ENCODE measurements around the gene C1QTNF2. TPM values are rescaled to one million over a fixed set of nuclear protein-coding genes. Genes with fewer than 3 reads are reported as not detected.

C1QTNF2 gene
- polyA plus RNA-seq, 1 donor from 2014 or later: 0.09 TPM

DNA sequence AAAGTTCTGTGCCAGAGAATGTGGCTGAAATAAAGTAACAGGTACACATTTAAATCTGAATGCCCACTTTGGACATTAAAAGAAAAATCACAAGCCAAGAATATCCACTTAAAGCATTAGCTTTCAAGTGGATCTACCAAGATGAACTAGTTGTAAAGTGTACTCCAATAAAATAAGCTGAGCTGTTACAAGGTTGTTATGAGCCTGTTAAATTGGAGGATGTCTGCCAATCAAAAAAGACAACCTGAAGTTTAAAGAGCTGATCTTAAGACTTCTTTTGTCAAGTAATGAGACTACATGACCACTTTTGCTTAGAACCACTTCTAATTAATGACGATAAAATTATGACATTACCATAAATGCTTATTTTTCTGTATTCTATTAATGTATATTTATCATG is 27.1 kb upstream of the C1QTNF2 start:
- peaks cover 10% of the 10 kb centered on the region for H3F3A ChIP-seq (ENCODE audit: insufficient read depth, low read length, poor library complexity, severe bottlenecking)
- no peaks in the 10 kb centered on the region for H3K9me3 ChIP-seq (ENCODE audit: low read length)
- TF ChIP-seq EZH2 (IDR thresholded peaks at IDR 0.05; ENCODE audit: borderline replicate concordance, insufficient read depth, low read length, poor library complexity, severe bottlenecking) (no peak), MXI1 (conservative IDR thresholded peaks at IDR 0.05; ENCODE audit: poor library complexity, severe bottlenecking) (no peak), EP300 (conservative IDR thresholded peaks at IDR 0.05; ENCODE audit: poor library complexity, severe bottlenecking) (no peak), POLR2AphosphoS5 (IDR thresholded peaks at IDR 0.05) (no peak), RAD21 (conservative IDR thresholded peaks at IDR 0.05) (no peak), SMC3 (conservative IDR thresholded peaks at IDR 0.05; ENCODE audit: poor library complexity) (no peak), TAF1 (IDR thresholded peaks at IDR 0.05; ENCODE audit: low read depth) (no peak)
- TF ChIP-seq, protein P1, sequence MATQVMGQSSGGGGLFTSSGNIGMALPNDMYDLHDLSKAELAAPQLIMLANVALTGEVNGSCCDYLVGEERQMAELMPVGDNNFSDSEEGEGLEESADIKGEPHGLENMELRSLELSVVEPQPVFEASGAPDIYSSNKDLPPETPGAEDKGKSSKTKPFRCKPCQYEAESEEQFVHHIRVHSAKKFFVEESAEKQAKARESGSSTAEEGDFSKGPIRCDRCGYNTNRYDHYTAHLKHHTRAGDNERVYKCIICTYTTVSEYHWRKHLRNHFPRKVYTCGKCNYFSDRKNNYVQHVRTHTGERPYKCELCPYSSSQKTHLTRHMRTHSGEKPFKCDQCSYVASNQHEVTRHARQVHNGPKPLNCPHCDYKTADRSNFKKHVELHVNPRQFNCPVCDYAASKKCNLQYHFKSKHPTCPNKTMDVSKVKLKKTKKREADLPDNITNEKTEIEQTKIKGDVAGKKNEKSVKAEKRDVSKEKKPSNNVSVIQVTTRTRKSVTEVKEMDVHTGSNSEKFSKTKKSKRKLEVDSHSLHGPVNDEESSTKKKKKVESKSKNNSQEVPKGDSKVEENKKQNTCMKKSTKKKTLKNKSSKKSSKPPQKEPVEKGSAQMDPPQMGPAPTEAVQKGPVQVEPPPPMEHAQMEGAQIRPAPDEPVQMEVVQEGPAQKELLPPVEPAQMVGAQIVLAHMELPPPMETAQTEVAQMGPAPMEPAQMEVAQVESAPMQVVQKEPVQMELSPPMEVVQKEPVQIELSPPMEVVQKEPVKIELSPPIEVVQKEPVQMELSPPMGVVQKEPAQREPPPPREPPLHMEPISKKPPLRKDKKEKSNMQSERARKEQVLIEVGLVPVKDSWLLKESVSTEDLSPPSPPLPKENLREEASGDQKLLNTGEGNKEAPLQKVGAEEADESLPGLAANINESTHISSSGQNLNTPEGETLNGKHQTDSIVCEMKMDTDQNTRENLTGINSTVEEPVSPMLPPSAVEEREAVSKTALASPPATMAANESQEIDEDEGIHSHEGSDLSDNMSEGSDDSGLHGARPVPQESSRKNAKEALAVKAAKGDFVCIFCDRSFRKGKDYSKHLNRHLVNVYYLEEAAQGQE (IDR thresholded peaks at IDR 0.05; ENCODE audit: borderline replicate concordance): no peak
- TF ChIP-seq, protein P2, sequence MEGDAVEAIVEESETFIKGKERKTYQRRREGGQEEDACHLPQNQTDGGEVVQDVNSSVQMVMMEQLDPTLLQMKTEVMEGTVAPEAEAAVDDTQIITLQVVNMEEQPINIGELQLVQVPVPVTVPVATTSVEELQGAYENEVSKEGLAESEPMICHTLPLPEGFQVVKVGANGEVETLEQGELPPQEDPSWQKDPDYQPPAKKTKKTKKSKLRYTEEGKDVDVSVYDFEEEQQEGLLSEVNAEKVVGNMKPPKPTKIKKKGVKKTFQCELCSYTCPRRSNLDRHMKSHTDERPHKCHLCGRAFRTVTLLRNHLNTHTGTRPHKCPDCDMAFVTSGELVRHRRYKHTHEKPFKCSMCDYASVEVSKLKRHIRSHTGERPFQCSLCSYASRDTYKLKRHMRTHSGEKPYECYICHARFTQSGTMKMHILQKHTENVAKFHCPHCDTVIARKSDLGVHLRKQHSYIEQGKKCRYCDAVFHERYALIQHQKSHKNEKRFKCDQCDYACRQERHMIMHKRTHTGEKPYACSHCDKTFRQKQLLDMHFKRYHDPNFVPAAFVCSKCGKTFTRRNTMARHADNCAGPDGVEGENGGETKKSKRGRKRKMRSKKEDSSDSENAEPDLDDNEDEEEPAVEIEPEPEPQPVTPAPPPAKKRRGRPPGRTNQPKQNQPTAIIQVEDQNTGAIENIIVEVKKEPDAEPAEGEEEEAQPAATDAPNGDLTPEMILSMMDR (IDR thresholded peaks at IDR 0.05; ENCODE audit: poor library complexity, severe bottlenecking): no peak
- H3K36me3 ChIP-seq (ENCODE audit: insufficient read depth, low read length): no peaks in the 10 kb centered on the region
- H3K9me2 ChIP-seq (ENCODE audit: insufficient read depth, low read length): no peaks in the 10 kb centered on the region
- H3K27ac ChIP-seq (ENCODE audit: low read length): no peak overlapping the region
- H2AFZ ChIP-seq (ENCODE audit: low read depth, low read length): no peak overlapping the region
- H3K79me2 ChIP-seq (replicated peaks; ENCODE audit: insufficient read depth, low read length): peaks cover 28% of the 10 kb centered on the region
- H3K4me2 ChIP-seq (ENCODE audit: low read length): no peak overlapping the region
- no peaks in the 10 kb centered on the region for H4K20me1 ChIP-seq (ENCODE audit: insufficient read depth)
- peak overlapping the region; percentile 31 for H3K4me3 ChIP-seq (ENCODE audit: low read length)
- H3K27me3 ChIP-seq (ENCODE audit: insufficient read depth, low read depth, low read length): no peaks in the 10 kb centered on the region
- no peak overlapping the region for H3K9ac ChIP-seq (ENCODE audit: low read length)

DNA sequence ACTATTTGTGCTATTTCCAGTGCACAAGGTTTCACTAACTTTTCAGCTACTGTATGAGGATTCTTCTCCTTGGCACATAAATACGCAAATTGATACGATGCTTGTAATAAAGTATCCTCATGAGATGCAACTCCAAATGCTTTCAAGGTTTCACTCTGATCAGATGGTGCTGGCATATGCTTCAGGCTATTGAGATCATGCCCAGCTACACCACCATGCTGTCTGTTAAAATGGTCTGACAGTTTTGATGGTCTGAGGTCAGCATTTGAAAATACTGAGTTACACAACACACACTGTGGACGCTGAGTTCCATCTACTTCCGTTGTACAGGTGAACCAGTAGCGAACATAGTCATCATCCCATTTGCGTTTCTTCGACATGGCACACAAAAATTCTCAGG is 24.7 kb upstream of the C1QTNF2 start:
- H3K4me3 ChIP-seq (ENCODE audit: low read length): no peak overlapping the region
- no peak overlapping the region for H2AFZ ChIP-seq (ENCODE audit: low read depth, low read length)
- H3K9me2 ChIP-seq (ENCODE audit: insufficient read depth, low read length): no peaks in the 10 kb centered on the region
- TF ChIP-seq TAF1 (IDR thresholded peaks at IDR 0.05; ENCODE audit: low read depth): no peak
- TF ChIP-seq, protein P2 (IDR thresholded peaks at IDR 0.05; ENCODE audit: poor library complexity, severe bottlenecking): no peak
- no peak for TF ChIP-seq POLR2AphosphoS5 (IDR thresholded peaks at IDR 0.05)
- TF ChIP-seq EZH2 (IDR thresholded peaks at IDR 0.05; ENCODE audit: borderline replicate concordance, insufficient read depth, low read length, poor library complexity, severe bottlenecking): no peak
- TF ChIP-seq MXI1 (conservative IDR thresholded peaks at IDR 0.05; ENCODE audit: poor library complexity, severe bottlenecking): no peak
- TF ChIP-seq EP300 (conservative IDR thresholded peaks at IDR 0.05; ENCODE audit: poor library complexity, severe bottlenecking): no peak
- TF ChIP-seq, protein P1 (IDR thresholded peaks at IDR 0.05; ENCODE audit: borderline replicate concordance): no peak
- no peak for TF ChIP-seq SMC3 (conservative IDR thresholded peaks at IDR 0.05; ENCODE audit: poor library complexity)
- no peak for TF ChIP-seq RAD21 (conservative IDR thresholded peaks at IDR 0.05)
- H3K36me3 ChIP-seq (ENCODE audit: insufficient read depth, low read length): no peaks in the 10 kb centered on the region
- no peak overlapping the region for H3K9ac ChIP-seq (ENCODE audit: low read length)
- peaks cover 31% of the 10 kb centered on the region for H3K79me2 ChIP-seq (replicated peaks; ENCODE audit: insufficient read depth, low read length)
- H3F3A ChIP-seq (ENCODE audit: insufficient read depth, low read length, poor library complexity, severe bottlenecking): no peaks in the 10 kb centered on the region
- no peak overlapping the region for H3K27ac ChIP-seq (ENCODE audit: low read length)
- H4K20me1 ChIP-seq (ENCODE audit: insufficient read depth): no peaks in the 10 kb centered on the region
- no peak overlapping the region for H3K4me2 ChIP-seq (ENCODE audit: low read length)
- no peaks in the 10 kb centered on the region for H3K27me3 ChIP-seq (ENCODE audit: insufficient read depth, low read depth, low read length)
- H3K9me3 ChIP-seq (ENCODE audit: low read length): no peaks in the 10 kb centered on the region

All from neural cell (in vitro differentiated cells).